Fibroblast of the conjunctiva (primary cell): ENCODE measurements around the gene OPN1MW2.
"Not testable (repeated sequence)": the region's sequence is repeated elsewhere in the genome, so short reads cannot be mapped to it uniquely, and the experiment has no call there.

Source experiments
- DNase-seq: peaks from one replicate; pipeline ENCODE4 v3.0.0-alpha.2; 2010; ENCODE audit warnings: low read depth

OPN1MW2 gene

GRCh38 chrX:154269245-154269644 is 49.7 kb downstream of the OPN1MW2 start:
- not testable (repeated sequence) for DNase-seq
